SH-SY5Y (cell line): ENCODE measurements around the gene BTLA.

ENCODE experiments used
- GATA2 ChIP-seq: IDR thresholded peaks from 2 replicates; pipeline ENCODE4 v1.6.1; 2011; ENCODE audit warnings: mild to moderate bottlenecking, low read depth, low read length
- GATA3 ChIP-seq: IDR thresholded peaks from 2 replicates; pipeline ENCODE4 v1.6.1; 2011; ENCODE audit warnings: low read depth, mild to moderate bottlenecking, low read length, moderate library complexity

BTLA gene

DNA sequence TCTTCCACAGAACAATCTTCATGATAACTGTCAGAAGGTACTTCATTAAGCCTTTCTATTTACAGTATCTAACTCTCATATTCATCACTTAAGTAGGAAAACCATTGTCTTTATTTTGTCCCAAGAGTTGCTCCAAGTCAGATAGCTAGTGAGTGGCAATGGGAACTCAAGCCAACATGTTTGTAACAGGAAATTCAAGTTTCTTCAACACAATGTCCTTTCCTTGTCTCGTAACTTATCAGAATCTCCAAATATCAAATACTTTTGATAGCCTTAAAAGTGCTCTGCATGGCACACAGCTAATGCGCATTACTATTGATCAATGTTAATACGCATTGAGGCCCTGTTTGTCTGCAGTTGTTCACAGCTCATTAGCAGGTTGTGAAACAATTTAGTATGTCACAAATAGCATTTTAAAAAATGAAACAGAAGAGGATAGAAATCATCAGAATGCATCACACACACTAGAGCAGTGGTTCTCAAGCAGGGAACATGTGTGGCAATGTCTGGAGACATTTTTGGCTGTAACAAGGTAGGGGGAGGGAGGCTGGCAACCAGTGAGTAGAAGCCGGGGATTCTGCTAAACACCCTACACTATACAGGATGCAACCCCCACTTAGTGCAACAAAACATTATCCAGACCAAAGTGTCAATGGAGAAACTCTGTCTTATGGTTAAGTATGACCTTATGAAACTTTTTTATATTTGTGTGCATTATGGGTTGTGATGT, 27.5 kb downstream of the BTLA start:
- TF ChIP-seq GATA3 (no peak), GATA2 (no peak)

DNA sequence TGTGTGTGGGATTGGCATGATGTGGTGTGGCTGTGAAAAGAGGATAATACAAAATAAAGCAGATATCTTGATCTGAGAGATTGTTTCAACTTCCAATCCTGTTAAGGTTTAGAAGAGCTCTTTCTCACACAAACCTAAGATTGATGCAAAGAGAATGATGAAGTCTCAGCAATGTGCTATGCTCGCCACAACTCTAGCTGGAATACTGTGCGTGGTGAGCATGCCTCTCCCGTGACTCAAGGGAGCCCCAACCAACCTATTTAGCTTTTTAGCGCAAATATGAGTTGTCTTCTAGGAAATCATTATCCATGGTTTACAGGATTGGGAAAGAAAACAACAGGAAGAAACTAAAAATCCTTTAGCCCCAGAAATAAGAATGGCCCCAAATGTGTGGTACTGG, 28.5 kb downstream of the BTLA start:
- TF ChIP-seq GATA2 (no peak), GATA3 (no peak)

DNA sequence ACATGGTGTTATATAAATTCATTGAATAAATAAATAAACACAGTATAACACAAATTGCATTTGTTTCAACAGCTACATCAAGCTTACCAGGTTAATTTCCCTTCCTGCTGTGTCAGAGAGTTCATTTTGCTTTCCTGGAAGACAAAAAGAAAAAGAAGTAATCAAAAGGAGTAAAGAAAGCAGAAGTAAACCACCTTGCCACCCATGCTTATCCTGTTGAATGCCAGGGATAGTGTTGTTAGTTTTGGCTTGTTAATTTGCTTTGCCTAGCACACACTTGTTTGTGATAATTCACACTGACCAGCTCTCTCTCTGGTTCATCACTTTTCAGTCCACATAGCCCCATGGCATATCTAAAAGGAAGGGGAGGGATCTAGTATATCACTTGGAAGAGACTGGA, 29.6 kb downstream of the BTLA start:
- TF ChIP-seq GATA2 (no peak), GATA3 (no peak)

DNA sequence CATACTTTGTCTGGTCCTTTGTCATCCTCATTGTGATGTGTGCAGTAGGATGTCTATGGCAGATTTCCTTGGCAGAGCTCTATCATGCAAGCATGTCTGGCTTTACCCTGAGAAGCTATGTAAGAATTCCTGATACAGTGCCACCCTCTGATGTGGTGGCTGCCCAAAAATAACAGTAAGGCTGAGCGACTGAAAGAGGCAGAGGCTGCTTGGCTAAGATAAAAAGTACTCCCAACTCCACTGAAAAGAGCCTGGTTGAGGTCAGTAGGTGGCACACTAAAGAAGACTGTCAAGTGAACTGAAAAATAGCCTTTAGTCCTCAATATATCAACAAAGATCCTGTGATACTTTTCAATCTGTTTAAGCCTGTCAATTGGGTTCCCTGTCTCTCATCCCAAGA, 31.7 kb downstream of the BTLA start:
- TF ChIP-seq GATA2 (no peak), GATA3 (no peak)

DNA sequence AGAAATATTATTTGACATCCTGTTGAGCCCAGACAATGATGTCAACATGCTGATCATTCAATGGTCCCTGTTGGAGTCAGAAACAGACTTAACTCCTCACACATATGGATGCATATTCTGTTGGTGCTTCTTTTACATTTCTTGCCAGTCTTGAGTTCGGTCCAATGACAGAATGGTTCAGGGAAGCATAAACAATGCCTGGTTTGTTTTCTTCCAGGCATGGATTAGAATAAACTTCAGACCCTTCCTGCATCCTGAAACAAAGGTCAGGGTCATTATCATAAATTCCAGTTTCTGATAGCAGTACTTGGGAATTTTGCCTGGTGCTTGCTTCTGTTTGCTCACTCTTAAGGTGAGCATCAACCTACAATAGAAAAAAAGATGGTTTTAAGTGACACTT, 33.3 kb downstream of the BTLA start:
- TF ChIP-seq GATA3 (no peak), GATA2 (no peak)

DNA sequence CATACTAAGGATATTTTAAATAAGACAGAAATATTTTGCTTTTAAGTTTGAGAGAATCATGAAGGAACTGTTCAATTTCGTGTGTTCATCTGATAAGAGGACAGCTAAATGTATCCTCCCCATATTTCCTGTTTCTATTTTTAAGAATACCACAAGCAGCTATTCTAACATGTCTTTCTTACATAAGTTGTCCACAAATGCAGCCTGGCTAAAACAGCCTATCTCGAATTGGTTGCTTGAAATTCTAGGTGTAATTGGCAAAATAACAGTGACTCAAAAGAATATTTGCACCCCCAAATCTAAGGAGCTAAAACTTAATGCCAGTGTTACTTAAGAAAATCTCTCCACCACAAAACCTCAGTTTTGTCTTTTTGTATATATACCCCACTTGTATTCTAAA, 35.0 kb downstream of the BTLA start:
- no peak for TF ChIP-seq GATA2
- no peak for TF ChIP-seq GATA3

DNA sequence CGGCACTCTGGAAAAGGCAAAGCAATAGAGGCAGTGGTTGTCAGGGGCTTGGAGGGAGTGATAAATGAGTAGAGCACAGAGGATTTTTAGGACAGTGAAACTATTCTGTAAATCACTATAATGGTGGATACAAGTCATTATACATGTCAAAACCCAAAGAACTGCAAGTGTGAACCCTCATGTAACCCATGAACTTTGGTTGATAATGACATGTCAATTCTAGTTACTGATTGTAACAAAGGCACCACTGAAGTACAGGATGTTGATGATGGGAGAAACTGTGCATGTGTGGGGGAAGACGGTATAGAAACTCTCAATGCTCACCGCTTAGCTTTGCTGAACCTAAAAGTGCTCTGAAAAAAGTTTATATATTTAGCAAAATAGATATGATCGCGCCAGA, 36.0 kb downstream of the BTLA start:
- TF ChIP-seq GATA2, result no peak
- TF ChIP-seq GATA3, result no peak

DNA sequence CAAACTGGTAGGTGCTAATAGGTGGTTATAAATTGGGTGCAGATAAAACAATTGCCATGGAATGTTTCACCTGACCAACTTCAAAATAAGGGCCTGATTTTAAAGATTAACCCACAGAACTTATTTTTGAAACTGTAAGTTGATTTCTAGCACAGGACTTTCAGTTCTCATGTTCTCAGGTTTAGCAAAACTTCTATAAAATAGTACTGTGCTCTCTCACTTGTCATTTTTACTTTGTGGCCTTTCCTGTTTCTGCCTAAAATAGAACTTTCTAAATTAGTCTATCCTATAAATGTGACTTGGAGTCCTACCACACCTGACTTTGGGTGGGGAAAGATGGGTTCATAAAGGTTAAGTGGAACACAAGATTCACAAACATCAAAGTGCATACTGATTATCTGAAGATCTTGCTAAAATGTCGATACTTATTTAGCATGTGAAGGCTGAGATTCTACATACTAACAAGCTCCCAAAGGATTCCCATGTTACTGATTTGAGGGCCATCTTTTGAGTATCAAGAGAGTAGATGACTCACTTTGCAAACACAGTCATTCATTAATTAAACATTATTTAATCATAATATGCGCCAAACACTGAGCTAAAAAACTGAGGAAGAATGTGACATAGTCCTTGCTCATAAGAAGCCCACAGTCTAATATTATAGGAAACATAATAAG, 38.6 kb downstream of the BTLA start:
- TF ChIP-seq GATA2 (no peak), GATA3 (no peak)

DNA sequence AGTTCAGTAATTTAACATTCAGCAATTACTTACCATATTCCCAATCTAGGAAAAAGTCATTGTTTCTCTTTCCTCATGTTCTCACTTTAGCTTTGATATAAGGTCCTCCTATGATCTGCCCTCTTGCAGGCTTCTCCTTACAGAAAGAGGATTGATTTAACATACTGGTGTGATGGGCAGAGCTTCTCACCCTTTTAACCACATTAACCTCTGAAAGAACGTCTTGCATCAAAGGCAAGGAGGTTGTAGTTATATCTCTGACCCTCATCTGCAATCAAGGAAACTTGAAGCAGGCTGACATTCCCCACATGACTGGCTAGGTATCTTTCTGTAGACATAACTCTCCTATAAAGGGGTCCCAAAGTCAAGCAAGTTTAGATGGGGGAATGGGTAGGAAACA, 39.5 kb downstream of the BTLA start:
- TF ChIP-seq GATA2, result no peak
- no peak for TF ChIP-seq GATA3

DNA sequence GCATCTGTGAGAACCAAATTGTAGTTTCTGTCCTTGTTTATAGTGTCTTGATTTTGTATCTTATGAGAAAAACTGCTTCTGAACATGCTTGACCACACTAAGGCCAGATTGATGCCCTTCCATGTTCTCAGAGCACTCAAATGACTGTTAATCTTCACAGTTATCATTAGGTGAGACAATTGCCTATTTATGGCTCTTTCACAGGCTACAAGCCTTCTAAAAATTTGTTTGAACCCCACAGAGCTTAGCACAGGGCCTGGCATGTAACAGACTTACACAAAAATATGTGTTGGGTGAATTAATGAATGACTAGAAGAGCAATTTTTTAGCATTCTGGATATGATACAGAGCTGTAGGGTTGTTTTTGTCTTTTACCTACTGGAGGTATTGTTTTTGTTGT, 43.1 kb downstream of the BTLA start:
- TF ChIP-seq GATA2 (no peak), GATA3 (no peak)

DNA sequence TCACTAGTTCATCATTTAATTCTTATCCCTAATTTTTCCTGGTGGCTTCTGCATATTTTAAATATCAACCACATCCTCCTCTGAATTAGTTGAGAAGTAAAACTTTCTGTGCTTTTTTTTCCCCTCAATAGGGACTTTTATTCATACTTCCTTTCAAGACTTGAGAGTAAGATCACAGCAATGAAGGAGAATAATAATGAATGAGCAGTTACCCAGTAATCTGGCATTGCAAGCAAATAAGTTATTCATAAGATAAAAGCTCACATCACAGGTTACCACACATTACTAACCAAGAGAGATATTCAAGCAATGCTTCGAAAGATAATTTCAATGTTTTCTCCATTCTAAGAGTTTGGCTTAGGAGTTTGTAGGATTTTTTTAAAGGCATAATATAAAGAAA, 50.3 kb downstream of the BTLA start:
- TF ChIP-seq GATA2, result no peak
- TF ChIP-seq GATA3, result no peak

DNA sequence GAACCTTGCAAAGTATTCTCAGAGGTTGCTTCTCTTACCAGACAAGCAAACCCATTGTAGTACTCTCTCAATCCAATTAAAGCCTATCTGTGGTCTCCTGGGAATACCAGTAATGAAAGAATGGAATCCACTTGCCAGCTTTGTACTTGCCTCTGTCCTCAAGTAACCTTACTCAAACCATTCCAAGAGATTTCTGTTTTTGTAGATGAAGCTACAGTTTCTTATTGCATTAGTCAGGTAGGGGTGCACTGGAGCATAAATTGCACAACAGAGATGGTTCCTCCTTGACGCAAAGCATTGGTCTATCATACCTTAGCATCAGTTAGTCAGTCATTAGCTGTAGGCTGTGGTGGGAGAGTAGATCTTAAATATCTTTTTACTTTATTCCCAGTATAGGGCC, 52.9 kb downstream of the BTLA start:
- TF ChIP-seq GATA3 (no peak), GATA2 (no peak)

DNA sequence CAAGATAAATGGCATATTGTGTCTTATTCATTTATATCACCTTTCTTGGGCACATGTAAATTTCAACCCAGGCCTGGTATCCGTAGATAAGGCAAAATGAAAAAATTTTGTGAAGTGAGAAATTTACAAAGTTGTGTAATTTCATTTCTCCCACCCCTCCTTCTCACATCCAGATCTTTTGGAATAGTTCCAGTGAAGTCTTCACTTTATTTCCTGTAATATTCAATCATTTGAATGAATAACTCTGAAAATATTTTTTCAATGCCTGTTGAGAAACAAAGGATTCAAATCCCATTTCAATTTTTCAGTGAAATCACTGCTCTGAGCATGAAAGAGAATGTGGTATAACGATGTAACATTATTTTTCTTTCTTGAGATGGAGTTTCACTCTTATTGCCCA, 53.4 kb downstream of the BTLA start:
- TF ChIP-seq GATA3, result no peak
- TF ChIP-seq GATA2, result no peak

DNA sequence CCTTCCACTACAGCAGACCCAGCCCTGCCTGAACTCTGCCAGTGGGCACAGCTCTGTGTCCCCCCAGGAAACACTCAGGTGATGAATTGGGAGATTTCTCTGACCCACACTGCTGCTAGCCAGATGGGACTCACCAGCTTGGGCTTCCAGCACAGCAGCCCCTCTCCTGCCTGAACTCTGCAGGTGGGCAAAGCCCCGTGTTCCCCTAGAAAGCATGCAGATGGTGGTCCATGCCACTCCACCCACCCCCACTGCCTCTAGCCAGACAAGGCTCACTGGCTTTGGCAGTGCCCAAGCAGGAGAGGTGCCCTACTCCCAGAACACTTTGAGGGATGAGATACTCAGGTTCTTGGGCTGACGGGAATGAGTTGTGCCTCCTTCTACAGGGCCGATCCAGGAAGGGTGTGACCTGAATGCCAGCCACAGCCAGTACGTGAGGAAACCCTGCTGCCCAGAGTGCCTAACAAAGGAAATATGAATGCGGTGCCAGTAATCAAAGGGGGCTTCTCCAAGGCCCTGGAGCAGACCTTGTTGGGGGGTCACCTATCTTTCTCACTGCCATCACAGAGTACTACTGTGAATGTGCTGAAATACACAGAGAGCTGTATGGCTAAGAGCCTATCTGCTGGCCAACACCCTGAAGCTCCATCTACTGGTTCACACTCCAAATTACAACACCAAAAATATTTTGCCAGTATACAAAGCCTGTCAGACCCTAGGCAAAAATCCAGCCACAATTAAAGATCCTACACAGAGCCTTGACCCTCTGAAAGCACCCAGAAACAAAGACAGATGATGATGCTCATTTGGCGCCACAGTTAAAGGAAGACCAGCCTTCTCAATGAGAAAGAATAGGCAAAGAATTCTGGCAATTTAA, 61.9 kb downstream of the BTLA start:
- TF ChIP-seq GATA2, result no peak
- TF ChIP-seq GATA3, result no peak

DNA sequence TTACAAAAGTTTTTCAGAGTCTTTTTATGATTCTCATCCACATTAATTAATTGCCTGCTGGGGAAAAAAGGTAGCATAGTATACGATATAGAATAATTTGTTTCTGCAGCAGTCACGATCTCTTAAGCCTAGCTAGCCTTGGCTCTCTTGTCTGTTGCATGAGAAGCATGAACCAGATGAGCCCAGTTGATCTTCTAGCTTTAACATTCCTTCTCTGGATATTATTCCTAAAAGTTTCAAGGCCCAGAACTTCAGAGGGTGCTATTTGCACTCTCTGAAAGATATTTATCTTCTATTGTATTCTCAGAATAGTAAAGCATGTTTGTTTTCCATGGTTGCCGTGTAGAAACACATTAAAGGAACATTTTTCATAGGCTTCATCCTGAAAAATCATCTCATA, 69.3 kb downstream of the BTLA start:
- TF ChIP-seq GATA2, result no peak
- no peak for TF ChIP-seq GATA3

DNA sequence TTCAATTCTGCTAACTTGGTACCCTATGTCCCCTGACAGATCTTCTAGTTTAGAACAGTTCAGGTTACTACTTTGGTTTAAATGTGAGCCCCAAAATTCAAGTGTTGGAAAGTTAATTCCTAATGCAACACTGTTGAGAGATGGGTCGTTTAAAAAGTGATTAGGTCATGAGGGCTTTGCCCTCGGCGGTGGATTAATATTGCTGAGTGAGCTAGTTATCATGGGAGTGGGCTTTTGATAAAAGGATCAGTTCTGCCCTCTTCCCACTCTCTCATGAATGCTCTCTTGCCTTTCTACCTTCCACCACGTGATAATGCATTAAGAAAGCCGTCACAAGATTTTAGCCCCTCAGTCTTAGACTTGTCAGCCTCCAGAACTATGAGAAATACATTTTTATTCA, 72.1 kb downstream of the BTLA start:
- TF ChIP-seq GATA3 (no peak), GATA2 (no peak)
